DMS53 (cell line): ENCODE measurements around the gene KCTD1.

Experiments
- DNase-seq: peaks from one replicate; lab custom pipeline; 2025; lab: John Stamatoyannopoulos, UW

Gene KCTD1

DNA sequence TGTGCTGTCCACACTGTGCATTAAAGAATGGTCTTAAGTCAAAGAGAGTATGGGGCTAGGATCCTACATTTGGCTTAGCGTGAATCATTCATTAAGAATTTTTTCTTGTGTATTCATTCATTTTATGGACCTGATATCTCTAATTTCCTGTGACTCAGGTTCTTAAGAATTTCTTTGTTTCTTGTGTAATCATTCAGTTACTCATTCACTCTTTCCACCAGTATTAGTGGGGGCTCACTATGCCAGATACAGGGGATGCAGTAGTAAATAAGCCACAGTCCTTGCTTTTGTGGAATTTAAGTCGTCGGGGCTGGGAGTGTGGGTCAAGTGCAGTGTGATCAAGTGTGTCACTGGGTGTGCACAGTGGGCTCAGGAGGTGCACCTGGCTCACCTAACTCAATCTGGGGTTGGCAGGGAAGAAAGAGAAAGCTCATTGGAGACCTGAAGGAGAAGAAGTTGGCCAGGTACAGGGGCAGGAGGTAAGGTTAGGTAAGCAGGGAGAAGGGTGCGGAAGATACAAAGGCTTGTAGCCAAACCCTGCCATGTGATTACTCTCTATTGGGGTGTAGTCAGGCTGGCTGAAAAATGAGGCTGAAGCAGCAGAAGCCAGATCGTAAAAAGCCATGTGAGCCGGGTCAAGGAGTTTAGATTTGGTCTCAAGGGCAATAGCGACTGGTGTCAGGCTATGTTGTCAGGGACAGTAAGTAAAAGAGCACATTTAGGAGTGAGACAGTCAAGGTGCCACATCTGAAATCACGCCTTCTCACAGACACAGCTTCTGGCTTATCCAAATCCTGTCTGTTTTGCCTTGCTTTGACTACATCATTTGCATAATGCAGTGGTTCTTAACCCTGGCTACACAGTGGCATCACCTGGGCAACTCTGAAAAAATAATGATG lies 67.2 kb downstream of the KCTD1 start:
- DNase-seq, result peak; percentile 3

DNA sequence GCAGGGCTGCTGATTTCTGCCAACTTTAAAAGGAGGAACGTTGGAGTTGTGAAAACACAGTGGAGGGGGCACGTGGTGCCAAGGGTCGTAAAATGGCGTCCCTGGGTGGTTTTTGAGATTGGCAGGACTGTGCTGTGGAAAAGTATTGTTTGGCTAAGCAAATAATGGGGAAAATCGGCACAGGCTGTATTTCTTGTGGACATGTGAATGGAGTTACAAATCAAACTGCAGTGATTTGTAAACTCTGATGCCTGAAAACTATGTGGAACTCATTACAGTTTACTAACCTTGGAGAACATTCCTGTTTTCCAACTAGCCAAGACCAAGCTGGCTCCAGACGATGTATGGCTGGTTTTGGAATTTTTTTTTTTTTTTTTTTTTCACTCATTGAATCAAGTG lies 68.7 kb downstream of the KCTD1 start:
- DNase-seq, result no peak

DNA sequence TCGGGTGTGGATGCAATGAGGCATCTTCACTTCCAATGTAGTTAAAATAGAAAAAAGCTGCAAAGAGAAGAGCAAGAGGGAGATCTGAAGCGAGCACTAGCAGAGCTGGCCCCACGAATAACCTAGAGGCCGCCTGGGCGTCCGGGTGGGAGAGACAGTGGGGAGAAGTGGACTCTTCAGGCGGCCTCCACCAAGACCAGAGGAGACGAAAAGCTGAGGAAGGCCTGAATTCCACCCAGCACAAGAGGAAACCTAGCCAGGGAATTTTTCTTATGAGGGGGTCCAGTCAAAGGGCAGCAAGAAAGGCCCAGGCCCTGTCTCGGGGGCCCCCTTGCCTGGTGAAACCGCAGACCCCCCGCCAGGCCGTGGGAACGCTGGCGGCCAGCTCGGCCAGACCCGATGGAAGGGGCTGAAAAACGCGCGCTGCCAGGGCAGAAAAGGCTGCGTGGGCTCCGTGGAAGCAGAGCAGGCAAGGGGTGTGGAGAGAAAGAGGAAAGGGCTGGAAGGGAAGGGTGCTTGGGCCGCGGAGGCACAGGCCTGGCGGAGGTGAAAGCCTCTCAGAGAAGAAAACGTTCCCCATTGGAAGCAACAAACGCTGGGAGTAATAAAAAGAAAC lies 69.2 kb downstream of the KCTD1 start:
- DNase-seq, result no peak

DNA sequence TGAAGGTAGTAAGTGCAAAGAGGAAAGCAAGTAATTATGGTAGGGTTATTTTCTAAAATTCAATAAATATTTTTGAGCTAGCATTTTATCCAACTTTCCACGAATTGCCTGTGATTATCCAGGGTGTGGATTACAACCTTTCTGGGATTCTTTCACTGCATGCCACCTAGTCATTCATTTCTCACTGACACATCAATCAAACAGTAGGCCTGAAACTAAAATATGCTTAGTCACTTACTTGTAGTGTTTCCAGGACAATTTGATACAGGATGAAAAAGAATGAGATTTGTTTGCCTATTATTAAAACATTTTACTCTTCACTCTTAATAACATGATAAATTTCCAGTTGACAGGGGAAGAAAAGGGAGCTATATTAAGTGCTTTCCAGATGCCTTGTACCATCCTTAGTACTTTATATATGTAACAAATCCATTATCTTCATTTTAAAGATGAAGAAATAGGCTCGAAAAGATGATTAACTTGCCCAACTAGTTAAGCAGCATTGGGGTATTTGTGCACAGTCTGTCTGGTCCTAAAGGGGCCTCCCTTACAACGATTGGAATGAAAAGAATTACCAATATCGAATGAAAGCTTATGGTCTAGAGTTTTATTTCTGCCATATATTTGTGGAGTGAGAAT lies 70.4 kb downstream of the KCTD1 start:
- DNase-seq, result peak; percentile 54

DNA sequence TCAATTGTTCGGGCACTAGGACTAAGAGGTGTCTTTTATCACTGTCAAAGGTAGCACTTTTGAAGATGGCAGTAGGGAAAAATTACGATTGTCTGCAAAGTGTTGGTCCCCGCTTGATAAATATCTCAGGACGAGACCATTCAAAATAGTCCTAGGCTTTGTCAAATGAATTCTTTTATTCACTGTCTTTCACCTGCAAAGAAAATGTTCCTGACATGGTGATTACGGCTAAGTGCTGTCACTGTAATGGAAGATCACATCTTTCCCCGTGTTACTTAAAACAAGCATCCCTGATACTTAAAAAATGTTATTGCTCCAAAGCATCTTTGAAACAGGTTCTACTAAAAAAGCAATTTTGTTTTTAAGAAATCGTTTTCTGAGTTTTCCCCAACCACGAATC lies 71.7 kb downstream of the KCTD1 start:
- DNase-seq, result no peak

DNA sequence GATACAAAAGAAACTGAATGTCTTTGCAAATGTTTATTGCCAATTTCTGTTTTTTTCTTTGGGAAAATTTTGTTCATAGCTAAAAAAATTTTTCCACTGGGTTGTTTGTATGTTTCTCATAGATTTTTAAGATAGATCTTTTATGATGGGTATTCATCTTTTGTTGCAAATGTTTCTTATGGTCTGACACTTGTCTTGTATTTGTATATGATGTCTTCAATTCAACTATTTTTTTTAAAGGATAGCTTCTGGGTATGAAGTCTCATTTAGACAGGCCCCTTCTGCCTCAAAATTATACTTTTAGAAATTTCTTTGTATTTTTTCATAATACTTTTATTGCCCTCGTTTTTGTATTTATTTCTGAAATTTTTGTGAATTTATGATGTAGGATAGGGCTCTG lies 73.8 kb downstream of the KCTD1 start:
- DNase-seq, result no peak

DNA sequence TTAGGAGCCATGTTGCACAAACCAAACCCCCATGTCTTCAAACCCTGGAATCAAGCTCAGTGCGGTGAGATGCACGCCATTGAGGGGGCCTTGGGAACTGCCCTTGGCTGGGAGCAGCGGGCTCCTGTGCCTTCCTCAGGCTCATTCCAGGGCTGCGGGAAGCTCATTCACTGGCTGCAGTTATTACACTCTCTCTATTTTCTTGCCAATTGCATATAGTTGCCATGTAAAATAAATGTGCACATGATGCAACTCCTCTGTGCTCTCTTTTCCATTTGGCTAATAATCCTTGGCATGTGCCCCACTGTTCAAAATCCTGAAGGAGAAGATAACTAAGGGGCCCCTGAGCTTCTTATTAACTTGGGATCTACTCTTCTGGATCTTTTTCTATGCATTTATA lies 74.7 kb downstream of the KCTD1 start:
- no peak for DNase-seq

DNA sequence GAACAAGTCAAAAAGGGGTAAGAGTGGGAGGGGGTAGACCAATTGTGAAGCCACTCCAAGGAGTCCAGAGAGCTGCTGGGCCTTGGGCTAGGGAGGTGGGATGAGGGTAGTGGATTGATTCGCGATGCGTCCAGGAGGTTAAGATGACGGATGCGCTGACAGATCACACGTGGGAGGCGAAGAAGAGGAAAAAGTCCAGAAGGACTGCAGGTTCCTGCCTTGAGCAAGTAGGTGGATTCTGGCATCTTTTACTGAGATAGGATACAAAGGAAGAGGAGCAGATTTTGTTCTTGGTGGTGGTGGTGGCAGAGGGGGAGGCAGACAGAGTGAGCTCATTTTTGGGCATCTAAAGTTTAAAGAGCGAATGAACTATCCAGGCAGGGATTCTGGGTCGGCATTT lies 76.5 kb downstream of the KCTD1 start:
- no peak for DNase-seq

DNA sequence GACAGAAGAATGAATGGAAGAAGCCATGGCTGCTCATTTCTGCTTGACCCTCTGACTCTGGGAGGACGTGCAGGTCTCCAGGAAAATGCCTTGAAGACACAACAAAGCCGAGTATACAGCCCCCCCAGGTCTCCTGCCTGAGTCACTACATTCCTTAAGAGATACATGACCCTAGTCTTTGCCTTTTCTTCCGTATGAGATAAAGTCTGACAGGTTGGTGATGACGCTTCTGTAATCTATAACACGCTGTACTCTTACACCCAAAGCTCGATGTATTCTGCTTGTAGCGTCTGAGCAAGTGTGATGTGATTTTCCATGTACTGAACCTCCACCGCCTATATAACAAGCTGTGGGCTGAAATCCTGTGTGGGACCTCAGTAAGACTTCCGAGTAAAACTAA lies 77.3 kb downstream of the KCTD1 start:
- DNase-seq, result peak; percentile 49

DNA sequence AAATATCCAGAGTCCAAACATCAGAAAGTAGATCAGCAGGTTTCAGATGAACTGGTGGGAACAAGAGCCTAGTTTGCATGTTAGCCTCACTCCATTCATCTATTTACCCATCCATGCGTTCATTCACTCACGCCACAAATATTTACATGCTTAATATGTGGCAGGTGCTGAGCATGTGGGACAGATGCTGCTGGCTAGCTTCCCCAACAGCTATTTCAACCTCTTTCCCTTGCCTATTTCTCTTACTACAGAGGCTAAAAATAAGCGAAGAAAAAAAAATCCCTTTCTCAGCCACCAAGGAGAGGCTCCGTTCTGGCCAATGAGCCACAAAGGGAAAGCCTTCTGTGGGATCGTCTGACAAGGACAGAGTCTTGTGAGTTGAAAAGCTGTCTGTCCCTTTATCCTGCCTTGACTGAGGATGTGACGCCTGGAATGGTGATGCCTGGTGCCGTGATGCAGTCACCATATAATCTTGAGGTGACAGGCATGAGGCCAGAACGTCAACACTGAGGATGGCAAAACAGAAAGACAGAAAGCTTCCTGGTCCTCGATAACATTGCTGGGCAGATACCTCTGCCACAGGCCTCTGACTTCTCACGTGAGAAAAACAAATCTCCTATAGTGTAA lies 78.2 kb downstream of the KCTD1 start:
- DNase-seq, result peak; percentile 93

DNA sequence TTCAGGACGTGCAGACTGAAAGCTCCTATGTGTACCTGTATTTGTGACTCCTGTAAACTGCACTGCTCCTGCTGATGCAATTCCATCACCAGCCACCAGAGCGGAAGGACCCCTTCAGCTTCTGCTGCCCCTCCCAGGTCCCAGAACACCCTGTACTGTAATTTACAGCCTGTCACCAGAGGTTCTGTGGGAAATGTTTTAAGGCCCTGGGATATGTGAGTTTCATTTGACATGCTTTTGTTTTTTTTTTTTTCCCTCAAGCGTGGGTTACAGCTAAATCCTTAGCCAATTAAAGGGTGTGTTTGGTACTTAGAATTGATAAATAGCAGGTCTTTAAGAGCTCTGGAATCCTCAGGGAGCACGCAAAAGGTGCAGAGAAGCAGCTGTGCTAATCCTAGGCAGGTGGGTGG lies 79.4 kb downstream of the KCTD1 start:
- peak; percentile 86 for DNase-seq

DNA sequence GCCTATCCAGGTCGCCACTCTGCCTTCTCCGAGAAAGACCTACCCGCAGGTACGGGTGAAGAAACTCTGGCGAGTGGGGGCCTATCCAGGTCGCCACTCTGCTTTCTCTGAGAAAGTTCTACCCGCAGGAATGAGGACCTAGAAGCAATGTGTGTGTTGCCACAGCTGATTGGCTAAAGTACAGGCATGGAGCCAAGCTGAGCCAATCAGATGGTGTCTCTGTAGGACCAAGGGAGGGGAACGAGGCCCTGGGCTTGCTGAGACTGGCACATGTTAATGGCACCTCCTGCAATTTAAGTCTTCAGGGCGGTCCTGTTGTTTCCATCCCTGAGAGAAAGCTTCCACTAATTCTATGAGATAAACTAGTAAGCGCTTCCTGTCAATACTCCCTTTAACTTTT lies 82.3 kb downstream of the KCTD1 start:
- DNase-seq, result no peak

DNA sequence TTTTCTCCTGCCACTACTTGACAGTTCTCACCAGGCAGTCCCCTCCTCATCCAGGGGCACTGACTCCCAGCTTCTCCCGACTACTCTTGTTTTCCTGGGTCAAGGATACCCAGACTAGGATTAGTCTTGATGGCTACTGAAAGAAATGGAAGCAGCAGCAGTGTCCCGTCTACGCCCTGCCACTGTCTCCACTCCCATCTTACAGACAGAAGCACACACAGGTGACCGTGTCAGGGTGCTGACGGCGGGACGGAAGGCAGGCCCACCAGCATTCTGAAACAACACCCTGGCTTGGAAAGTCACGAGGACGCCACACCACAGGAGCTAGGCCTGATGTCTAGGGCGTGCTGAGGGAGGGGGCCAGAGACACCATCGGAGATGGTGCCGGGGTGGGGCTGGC lies 82.9 kb downstream of the KCTD1 start:
- no peak for DNase-seq

DNA sequence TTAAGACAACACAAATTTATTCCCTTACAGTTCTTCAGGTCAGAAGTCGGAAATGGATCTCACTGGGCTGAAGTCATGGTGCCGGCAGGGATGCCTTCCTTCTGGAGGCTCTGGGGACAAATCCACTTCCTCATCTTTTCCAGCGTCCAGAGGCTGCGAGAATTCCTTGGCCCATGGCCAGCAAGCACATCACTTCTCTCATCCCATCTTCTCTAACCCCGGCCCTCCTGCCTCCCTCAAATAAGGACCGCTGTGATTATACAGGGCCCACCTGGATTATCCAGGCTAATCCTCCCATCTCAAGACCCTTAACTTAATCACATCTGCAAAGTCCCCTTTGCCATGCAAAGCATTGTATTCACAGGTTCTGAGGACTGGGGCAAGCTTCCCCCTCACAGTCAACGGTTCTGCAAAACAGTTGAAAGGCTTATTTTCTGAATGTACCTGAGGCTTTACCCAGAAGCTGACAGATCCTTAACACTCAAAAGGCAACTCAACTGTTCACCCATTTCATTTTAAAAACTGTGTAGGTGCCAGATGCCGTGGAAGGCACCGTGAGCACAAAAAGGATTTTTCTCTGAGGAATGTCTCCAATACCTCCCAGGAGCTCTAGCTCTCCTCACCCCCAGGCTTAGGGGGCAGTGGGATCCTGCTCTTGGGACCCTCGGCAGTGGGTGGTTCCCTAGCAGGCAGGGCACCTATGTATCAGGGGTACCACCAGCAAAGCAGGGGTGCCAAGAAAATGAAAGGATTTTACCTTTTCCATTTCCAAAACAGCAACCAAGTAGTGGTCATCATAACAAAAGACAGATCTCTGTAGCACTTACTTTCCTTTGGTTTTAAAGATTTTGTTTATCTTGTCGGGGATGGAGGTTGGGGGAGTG lies 84.0 kb downstream of the KCTD1 start:
- DNase-seq, result no peak

DNA sequence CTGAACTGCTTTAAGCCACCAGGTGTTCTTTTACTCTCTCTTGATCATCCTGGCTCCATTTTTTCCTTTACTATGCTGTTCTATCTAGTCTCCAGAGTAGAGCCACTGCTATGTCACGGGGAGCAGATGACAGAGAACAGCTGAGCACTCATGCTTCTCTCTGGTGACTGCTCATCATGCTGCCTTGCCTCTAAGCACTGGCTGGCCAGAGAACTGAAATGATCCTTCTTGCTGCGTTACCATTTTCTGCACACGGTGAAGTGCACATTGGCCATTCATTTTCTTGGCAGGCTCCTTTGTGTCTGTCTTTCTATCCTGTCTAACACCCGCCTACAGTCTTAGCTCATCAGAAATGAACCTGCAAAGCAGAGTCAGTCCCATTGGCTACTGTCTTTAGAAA lies 86.0 kb downstream of the KCTD1 start:
- DNase-seq, result no peak

DNA sequence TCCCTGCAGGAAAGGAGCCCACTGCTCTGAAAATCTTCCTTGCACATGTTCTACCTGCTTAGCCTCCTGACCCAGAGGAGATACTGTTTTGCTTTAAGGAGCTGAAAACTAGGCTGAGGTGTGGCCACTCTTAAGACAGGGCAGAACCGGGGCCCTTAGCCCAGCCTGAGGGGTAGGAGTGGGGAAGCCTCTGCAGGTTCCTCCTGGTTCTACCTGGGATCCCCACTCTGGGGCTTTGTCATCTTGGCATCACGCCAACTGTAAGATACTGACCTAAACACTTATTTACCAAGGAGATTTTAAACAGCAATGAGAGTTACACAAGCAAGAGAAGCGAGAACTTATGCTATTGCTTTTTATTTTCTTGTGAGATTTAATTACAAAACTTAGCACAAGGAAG lies 86.9 kb downstream of the KCTD1 start:
- no peak for DNase-seq

DNA sequence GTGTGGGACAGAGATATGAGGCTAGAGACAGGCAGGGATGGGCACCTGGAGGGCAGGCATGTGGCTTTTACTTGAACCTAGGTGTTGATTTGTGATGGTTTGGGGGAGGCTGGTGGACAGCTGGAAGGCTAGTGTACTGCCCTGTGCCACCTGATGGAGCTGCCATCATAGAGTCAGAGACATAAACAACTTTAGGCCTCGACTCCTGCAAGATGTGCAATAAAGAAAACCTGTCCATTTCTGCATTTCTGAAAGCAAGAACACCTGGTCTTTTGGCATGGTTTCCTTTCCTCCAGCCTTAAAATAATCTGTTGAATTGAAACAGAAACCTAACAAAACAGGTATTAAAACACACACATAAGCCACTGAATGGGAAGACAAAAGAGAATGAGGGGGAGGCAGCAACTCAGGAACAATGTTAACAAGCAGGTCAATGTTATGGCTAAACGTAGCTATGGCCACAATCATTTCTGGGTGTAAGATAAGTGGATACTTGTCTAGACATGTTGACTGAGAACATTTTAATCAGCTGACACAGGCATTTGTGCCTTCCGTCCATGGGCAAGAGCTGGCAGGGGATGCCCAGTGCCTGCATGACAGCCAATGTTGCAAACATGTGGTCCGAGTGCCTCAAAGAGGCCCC lies 87.8 kb downstream of the KCTD1 start:
- DNase-seq, result peak; percentile 83

DNA sequence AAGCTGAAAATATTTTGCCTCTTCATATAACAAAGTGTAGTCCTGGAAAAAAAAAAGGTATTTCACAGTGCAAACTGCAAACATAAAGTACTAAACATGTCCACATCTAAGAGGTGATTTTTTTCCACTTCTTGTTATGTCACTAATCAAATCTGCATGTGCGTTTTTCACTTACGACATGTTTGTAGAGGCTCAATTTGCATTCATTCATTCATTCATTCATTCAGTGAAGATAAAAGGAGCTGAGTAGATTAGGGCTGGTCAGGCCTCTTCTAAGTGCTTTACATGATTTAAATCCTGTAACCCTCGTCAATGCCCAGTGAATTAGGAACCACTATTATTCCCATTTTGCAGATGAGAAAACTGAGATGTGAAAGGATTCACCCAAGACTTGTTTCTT lies 88.5 kb downstream of the KCTD1 start:
- DNase-seq, result no peak

DNA sequence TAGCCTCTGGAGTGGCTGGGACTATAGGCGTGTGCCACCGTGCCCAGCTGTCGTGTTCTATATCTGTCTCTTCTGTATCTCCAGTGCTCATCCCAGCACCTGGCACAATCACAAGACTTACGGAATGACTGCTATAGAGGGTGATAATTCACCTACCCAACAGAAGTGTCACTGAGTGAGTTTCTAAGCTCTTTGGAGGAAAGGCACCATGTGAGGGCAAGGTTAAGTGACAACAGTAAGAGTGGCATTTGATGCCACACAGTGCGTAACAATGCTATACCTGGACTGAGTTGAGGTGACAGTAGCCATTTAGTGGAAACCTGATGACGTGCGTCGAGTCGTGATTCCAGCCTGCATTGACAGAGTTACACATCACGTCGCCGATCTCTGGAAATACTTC lies 89.0 kb downstream of the KCTD1 start:
- DNase-seq, result no peak

DNA sequence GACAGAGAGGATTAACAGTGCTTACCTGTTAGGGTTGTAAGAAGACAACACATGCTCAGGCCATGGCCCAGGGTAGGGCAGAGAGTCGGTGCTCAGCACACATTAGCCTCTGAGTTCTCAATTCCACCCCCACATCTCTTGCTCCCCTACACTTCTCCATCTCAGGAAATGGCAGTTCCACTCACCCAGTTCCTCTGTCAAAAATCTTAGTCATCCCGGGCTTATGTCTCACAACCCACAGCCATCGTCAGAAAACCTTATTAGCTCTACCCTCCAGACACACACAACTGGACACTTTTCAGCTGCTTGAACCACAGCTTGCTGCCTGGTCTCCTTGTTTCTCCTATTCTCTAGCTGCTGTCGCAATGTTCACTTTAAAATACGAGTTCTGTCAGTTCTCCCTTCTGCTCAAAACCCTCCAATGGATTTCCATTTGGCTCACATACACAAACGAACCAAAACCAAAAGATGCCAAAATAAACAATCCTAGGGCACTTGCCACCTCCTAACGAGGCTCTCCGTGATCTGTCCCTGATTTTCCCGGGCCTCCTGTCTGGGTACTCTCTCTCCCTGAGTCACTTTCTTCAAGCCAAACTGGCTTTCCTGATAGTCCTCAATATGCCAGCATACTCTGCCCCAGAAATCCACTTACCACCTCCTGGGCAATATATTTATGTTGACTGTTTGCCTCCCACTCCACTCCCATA lies 89.7 kb downstream of the KCTD1 start:
- DNase-seq, result no peak
